ENCODE measurements around the gene RGS8.

The RGS8 gene

GRCh38 chr1:182672487-182672836 lies 11.9 kb downstream of the RGS8 start:
- DNase-seq (ENCODE audit: low read depth, low spot score): no peak

DNA sequence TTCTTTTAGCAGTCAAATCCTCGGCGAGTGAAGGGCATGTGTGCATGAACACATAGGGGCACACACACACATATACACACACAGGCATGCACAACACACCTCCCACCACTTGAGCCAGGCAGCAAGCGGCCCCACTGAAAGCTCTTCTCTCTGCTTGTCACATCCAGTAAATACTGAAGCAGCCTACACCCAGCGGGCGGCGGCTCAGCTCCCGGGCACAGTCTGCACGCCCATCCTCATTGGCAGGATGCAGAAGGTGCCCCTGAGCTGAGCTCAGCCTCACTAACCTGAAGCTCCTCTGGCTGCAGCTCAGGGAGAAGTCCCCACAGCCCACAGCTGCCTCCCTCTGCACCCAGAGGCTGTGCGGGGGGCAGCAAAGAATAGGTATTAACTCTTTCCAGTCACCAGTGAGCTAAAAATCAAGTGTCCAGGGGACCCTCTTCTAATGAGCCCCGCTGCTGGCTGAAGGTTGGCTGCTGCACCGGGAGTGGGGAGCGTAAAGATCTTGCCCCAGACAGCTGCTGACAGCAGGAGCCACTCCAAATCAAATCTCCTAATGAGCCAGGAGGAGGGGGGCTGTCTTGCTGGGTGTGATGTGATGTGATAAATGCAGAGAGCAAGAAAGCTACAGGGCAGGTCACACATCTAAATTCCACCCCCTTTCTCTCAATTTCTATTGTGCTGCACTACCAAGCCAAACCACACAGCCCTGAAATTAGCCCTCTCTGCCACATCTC lies 12.5 kb downstream of the RGS8 start:
- no peak for DNase-seq (ENCODE audit: low read depth, low spot score)

DNA sequence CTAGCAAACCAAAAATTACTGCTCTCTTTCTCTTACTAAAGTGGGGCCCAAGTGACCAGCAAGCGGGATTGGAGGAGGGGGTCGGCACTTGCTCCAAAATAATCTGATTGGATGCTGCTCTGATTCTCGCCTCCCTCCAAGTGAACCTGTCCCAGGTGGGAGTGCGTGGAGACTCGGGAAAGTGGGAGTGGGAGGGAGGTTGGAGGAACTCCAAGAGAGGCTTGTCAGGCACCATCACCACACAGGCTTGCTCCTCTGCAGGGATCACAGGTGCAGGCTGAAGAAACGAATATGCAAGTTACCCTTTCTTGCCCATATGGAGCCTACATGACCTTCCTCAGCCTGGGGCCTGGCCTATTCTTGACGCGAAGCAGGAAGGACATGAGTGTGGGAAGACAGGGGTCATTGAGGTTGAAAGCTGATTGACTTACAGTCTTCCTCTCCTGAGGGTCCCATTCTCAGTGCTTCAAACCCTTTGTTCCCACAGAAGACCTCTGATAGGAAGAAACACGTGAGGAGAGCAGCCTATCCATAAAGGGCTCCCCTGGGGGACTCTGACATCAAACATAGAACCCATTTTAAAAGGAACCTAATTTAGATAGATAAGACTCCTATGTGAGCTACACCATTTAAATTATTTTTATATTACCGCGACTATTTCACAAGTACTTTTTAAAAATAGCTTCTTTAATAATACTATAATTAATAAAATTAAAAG lies 14.2 kb downstream of the RGS8 start:
- DNase-seq (ENCODE audit: low read depth, low spot score): no peak

DNA sequence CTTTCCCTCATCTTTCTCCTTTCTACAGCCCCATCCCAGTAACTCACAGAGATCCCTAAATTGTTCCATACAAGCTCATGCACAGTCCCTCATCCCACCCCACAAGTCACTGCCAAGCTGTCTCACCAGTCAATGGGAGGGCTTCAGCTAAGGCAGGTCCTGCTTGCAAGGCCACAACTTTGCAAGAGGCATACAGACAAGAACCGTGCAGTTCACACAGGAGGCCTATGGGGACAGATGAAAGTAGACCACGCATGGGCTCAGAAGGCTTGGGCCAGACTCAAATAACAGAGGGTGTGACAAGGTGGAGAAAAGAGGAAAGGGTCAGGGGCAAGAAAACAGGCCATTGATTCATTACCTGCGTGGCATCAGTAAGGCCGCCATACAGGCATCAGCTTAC lies 15.1 kb downstream of the RGS8 start:
- no peak for DNase-seq (ENCODE audit: low read depth, low spot score)

DNA sequence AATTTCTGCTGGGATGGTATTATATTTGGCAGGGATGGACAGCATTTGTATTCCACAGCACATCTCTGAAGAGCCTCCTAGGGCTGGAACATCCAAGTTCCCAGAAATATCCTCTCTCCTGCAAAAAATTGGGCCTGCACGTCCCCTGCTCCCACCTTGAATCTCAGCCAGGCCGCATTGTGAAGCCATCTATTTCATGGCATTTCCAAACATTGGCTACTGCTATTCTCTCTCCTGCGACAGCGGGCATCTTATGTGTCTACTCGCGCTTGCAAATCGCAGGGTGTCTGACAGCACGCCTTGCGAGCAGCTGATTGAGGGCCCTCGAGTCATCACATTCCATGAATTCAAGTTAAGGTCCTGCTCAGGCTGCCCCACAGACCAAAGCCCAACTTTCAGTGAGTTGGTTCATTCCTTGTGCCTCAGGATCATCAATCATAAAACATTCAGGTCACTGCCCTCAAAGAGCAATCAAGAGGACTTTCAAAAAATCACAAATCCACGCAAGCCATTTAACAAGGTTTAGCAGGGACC lies 15.8 kb downstream of the RGS8 start:
- DNase-seq (ENCODE audit: low read depth, low spot score): no peak

DNA sequence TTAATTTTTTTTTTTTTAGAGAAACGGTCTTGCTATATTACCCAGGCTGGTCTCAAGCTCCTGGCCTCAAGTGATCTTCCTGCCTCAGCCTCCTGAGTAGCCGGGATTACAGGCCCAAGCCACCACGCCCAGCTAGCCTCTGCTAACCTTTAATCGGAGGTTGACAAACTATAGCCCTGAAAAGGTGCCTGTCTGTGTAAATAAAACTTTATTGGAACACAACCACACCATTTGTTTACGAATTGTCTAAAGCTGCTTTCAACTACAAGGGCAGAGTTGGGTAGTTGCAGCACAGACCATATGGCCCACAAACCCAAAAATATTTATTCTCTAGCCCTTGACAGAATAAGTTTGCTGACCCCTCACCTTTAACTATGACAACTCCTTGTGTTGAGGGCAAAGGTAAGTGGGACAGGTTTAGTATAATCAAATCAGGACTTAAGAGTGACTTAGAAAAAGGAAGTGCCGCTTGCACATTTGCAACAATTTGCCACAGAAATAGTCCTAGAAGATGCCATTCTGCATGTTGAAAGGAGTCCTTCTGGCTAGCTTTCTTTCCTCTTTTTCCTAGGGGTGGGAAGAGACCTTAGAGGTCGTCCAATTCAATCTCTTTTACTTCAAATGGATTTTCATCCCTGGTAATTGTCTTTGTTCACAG lies 16.4 kb downstream of the RGS8 start:
- no peak for DNase-seq (ENCODE audit: low read depth, low spot score)

- DNase-seq (ENCODE audit: low read depth, low spot score): no peak
Observed at GRCh38 chr1:182666706-182667105, 17.7 kb downstream of the RGS8 start.

DNA sequence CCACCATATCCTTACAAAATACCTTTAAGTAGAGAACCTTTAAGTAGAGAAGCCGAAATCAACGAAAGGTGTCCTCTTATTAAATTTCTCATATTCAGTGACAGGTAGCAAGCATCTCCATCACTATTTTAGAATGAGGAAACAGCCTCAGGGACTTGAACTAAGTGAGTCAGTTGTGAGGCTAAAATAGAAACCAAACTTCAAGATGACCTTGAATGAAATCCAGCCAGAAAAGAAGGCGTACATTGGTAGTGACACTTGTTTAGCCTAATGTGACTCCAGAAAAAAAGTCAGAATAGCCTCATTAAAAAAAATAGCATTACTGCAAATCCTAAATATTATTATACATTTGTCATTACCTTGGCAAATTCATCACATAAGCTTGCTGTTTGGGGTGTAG lies 20.1 kb downstream of the RGS8 start:
- DNase-seq (ENCODE audit: low read depth, low spot score): no peak

GRCh38 chr1:182662956-182663355 lies 21.4 kb downstream of the RGS8 start:
- DNase-seq (ENCODE audit: low read depth, low spot score): no peak

DNA sequence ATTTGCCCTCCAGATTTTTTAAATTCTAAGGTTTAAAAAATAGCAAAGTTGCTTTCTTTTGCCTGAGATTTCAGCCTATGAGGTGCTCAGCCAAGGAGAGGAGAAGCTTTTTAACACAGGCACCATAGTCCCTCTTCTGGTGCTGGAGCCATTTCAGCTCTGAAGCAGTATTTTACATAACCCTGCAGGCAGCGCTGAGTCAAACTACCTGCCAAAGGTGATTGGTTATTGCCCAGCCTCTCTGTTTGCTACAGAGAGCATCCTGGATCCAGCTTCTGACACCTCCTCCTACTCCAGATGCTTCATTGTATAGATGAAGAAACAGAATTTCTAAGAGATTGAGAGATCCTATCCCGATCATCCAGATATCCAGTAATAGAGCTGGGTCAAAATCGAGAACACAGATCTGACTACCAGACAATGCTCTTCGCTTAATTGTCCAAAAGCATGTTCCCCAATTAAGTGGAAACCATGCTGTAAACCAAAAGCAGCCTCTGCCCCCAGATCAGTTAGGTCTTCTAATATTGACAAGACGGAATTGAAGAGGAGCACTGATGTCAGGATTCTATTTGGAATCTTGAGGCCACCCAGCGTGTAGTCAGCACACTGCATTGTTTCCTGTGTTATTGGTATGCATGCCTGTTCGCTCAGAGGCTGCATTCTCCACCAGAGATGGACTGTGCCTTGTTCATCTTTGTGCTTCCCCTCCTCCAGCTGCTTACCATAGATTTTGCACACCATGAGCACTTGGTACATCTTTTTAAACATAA lies 22.1 kb downstream of the RGS8 start:
- no peak for DNase-seq (ENCODE audit: low read depth, low spot score)

DNA sequence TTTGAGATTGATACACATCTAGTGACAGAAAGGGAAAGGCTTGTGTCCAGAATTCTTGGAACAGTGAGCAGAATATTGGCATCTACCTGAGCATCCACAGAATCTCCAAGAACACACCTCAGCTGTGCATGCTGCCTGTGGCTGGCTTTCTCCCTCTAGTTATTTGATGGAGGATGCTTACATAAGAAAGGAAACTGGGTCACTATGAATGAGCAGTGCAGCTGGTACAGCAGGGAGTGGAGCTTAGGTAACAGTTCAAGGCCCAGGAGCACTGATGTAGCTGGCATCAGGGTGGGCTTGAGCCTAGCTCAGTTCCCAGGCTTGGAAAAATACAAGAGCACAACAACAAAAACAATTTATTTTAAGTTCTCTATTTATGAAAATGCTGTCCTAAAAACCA lies 26.3 kb downstream of the RGS8 start:
- DNase-seq (ENCODE audit: low read depth, low spot score): no peak

GRCh38 chr1:182656842-182657397 lies 27.5 kb downstream of the RGS8 start:
- DNase-seq (ENCODE audit: low read depth, low spot score): no peak

DNA sequence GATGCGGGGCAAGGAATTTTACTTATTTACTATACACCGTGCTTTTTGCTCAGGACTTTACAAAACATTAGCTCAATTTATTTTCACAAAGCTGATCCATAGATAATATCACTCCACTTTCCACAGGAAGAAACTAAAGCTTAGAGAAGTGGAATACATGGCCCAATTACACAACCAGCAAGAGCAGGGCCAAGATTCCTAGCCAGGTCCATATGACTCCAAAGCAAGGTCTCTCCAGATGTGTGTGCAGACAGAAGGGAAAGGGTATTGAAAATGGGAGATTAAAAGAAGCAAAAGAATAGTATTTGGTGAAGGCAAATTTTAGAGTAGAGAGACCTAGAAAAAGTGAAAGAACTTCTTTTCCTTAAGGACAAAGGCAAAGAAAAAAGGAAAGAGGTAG lies 30.4 kb downstream of the RGS8 start:
- no peak for DNase-seq (ENCODE audit: low read depth, low spot score)

DNA sequence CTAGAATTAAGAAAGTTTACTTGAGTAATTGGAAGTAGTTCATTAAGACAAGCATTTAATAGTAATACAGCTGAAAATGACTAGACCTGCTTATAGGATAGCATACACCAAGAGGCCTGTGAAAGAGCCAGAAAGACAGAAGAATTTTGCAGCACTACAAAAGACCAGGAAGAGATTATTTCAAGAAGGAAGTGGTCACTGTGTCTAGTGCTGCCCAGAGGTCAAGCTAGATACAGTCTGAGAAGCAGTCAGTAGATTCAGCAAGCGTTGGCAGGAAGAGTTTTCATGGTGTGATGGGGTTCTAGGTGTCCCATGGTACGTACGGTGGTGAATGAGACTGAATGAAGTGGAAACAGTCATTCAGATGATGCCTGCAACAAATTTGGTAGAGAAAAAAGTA lies 31.5 kb downstream of the RGS8 start:
- no peak for DNase-seq (ENCODE audit: low read depth, low spot score)

GRCh38 chr1:182651339-182651724 lies 33.1 kb downstream of the RGS8 start:
- DNase-seq (ENCODE audit: low read depth, low spot score): no peak

GRCh38 chr1:182650678-182651338 lies 33.6 kb downstream of the RGS8 start:
- no peak for DNase-seq (ENCODE audit: low read depth, low spot score)

DNA sequence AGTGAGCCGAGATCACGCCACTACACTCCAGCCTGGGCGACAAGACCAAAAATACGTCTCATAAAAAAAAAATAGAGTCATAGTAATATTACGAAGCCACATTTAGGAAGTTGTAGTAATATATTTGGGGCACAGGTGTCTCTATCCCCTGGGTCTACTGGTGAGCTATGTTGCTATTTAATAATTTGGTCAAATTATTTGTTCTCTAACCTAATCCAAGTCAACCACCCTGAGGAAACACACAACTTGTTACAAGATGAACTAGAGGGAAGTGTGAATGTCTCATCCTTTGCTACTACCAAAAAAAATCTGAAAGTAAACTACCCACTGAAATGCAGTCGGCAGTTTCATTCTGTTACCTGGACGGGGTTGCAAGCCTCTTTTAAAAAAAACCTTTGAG lies 35.3 kb downstream of the RGS8 start:
- DNase-seq (ENCODE audit: low read depth, low spot score): no peak

DNA sequence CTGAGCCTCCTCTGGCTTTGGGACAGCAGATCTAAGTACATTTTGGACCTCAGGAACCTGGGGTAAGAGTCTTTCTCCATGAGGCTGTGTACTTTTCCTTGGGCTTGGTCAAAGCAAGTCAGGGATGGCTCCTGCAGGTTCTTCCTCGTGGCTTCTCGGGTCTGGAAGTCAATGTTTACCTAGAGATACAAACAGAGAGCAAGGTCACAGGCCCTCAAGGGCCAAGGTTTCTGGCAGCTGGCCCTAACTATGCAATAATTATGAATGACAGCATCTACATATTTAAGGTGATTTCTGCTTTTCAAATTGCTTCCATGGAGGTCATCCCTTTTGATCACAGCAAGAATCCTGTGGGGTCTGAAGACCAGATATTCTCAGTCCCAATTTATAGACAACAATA lies 37.6 kb downstream of the RGS8 start:
- DNase-seq (ENCODE audit: low read depth, low spot score): no peak

DNA sequence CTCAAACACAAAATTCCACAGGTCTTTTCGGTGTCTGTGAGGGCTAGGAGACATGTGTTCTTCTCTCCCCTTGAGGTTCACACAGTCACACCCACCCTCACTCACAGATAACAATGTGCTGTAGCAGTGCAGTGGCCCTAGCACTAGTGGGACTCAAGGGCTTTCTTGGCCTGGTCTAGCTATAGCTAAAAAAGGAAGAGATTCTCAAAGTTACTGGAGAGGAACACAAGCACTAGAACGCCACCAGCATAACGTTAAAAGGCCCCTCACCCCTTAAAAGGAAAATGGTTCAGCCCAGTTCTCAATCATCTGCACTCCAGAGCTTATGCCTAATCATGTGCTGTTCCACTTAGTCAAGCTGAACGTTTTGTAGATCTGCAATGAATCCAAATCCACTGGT lies 39.5 kb downstream of the RGS8 start:
- no peak for DNase-seq (ENCODE audit: low read depth, low spot score)

- DNase-seq (ENCODE audit: low read depth, low spot score): no peak
Observed at GRCh38 chr1:182643699-182644098, 40.7 kb downstream of the RGS8 start.

GRCh38 chr1:182642461-182642860 lies 41.9 kb downstream of the RGS8 start:
- DNase-seq (ENCODE audit: low read depth, low spot score): no peak
